ENCODE results near the gene OR2W3. TPM values are rescaled to one million over a fixed set of nuclear protein-coding genes. Genes with fewer than 3 reads are reported as not detected.

Gene OR2W3
- total RNA-seq, 1 donor, result 0.86 TPM

- peak within 1 kb of the TSS; percentile 49 for H3K4me3 ChIP-seq (ENCODE audit: low read depth, low read length)
- no peak for TF ChIP-seq CTCF (IDR thresholded peaks at IDR 0.05; ENCODE audit: insufficient read depth, low read depth, low read length)
- peak; percentile 9 for DNase-seq (ENCODE audit: low read depth)
These were observed 38.1 kb upstream of the OR2W3 start, which contains the start of gene TRIM58 for GRCh38 chr1:247857069-247857984. TSS of gene TRIM58 (plus strand) at chr1:247857187. CDS start at chr1:247857247, 60 bp downstream.

GRCh38 chr1:247857985-247858619 lies 37.3 kb upstream of the OR2W3 start:
- DNase-seq (ENCODE audit: low read depth), result no peak
- peak overlapping the region; percentile 49 for H3K4me3 ChIP-seq (ENCODE audit: low read depth, low read length)
- no peak for TF ChIP-seq CTCF (IDR thresholded peaks at IDR 0.05; ENCODE audit: insufficient read depth, low read depth, low read length)

- no peak for TF ChIP-seq CTCF (IDR thresholded peaks at IDR 0.05; ENCODE audit: insufficient read depth, low read depth, low read length)
- no peak for DNase-seq (ENCODE audit: low read depth)
- H3K4me3 ChIP-seq (ENCODE audit: low read depth, low read length), result no peak overlapping the region
These were observed 32.6 kb upstream of the OR2W3 start for GRCh38 chr1:247862756-247863155.

GRCh38 chr1:247864644-247865043 lies 30.7 kb upstream of the OR2W3 start:
- no peak for TF ChIP-seq CTCF (IDR thresholded peaks at IDR 0.05; ENCODE audit: insufficient read depth, low read depth, low read length)
- no peak for DNase-seq (ENCODE audit: low read depth)

GRCh38 chr1:247865416-247865815 lies 30.0 kb upstream of the OR2W3 start:
- no peak for TF ChIP-seq CTCF (IDR thresholded peaks at IDR 0.05; ENCODE audit: insufficient read depth, low read depth, low read length)
- H3K4me3 ChIP-seq (ENCODE audit: low read depth, low read length), result no peak overlapping the region
- DNase-seq (ENCODE audit: low read depth), result no peak

More at GRCh38 chr1:247864644-247865043, 30.7 kb upstream of the OR2W3 start:
- no peak overlapping the region for H3K4me3 ChIP-seq (ENCODE audit: low read depth, low read length)

GRCh38 chr1:247883346-247883745 lies 12.0 kb upstream of the OR2W3 start:
- DNase-seq (ENCODE audit: low read depth), result no peak
- TF ChIP-seq CTCF (IDR thresholded peaks at IDR 0.05; ENCODE audit: insufficient read depth, low read depth, low read length), result no peak

More at GRCh38 chr1:247883346-247883745, 12.0 kb upstream of the OR2W3 start:
- H3K4me3 ChIP-seq (ENCODE audit: low read depth, low read length), result no peak overlapping the region

Data from fibroblast of villous mesenchyme (primary cell).